Measurements from ENCODE around the gene HIVEP2. TPM values are rescaled to one million over a fixed set of nuclear protein-coding genes. Genes with fewer than 3 reads are reported as not detected.

HIVEP2 gene, protein sequence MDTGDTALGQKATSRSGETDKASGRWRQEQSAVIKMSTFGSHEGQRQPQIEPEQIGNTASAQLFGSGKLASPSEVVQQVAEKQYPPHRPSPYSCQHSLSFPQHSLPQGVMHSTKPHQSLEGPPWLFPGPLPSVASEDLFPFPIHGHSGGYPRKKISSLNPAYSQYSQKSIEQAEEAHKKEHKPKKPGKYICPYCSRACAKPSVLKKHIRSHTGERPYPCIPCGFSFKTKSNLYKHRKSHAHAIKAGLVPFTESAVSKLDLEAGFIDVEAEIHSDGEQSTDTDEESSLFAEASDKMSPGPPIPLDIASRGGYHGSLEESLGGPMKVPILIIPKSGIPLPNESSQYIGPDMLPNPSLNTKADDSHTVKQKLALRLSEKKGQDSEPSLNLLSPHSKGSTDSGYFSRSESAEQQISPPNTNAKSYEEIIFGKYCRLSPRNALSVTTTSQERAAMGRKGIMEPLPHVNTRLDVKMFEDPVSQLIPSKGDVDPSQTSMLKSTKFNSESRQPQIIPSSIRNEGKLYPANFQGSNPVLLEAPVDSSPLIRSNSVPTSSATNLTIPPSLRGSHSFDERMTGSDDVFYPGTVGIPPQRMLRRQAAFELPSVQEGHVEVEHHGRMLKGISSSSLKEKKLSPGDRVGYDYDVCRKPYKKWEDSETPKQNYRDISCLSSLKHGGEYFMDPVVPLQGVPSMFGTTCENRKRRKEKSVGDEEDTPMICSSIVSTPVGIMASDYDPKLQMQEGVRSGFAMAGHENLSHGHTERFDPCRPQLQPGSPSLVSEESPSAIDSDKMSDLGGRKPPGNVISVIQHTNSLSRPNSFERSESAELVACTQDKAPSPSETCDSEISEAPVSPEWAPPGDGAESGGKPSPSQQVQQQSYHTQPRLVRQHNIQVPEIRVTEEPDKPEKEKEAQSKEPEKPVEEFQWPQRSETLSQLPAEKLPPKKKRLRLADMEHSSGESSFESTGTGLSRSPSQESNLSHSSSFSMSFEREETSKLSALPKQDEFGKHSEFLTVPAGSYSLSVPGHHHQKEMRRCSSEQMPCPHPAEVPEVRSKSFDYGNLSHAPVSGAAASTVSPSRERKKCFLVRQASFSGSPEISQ (N-terminal part only)
- 11.3 and 12.2 TPM in 2 replicates for total RNA-seq

DNA sequence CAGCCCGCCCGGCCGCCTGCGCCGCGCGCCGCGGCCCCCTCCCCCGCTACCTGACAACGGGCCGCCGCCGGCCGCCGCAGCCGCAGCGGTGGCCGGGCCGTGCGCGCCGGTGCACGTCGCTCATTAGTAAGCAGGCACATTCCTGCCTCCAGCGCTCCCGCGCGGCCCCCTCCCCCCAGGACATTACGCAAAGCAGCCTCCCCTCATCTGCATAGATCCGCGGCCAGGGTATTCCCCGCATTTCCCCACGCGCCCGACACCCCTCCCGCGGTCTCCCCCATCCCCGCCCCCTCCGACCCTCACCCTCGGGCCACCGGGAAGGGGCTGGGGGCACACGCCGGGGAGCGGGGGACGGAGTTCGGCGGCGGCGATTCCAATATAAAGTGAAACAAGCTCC, at the start of gene HIVEP2:
HIVEP2 (minus strand) TSS at position 128 of the 397 bp plus-strand sequence. CDS start 170,438 bp downstream, outside the sequence.

Other genes with a start within 250 kb of the HIVEP2 start
- gene AIG1, start 115.7 kb upstream of the HIVEP2 start, total RNA-seq, result 13.6 and 18.0 TPM in 2 replicates

All from dermis lymphatic vessel endothelial cell (primary cell).